GM23338 (cell line): ENCODE results near the gene ZNF512. TPM values are rescaled to one million over a fixed set of nuclear protein-coding genes. Genes with fewer than 3 reads are reported as not detected.
"Not testable (repeated sequence)": the region's sequence is repeated elsewhere in the genome, so short reads cannot be mapped to it uniquely, and the experiment has no call there.

Source experiments
- ATAC-seq: fragments of 200-7000 bp; cut with Tn5 transposase; 3 replicates; pipeline ENCODE4 v1.9.1; 2020
- DNase-seq: peaks from one replicate; pipeline ENCODE4 v3.0.0-alpha.2; 2015; ENCODE audit warnings: low spot score
- H2AFZ ChIP-seq: fragments of 200-600 bp; sonication (generic); 2 replicates; pipeline ENCODE4 v1.8.0; 2016; ENCODE audit warnings: antibody characterized with exemption, mild to moderate bottlenecking, moderate library complexity
- H3F3A ChIP-seq: fragments of 200-600 bp; sonication (generic); replicated peaks from 2 replicates; pipeline ENCODE4 v1.8.0; 2017; ENCODE audit warnings: antibody characterized with exemption, mixed run types, low read depth
- H3K27ac ChIP-seq: fragments of 200-600 bp; sonication (generic); 2 replicates; pipeline ENCODE4 v1.6.1; 2016; ENCODE audit warnings: low read depth
- H3K27me3 ChIP-seq: fragments of 200-600 bp; sonication (generic); 2 replicates; pipeline ENCODE4 v1.8.0; 2016; ENCODE audit warnings: mild to moderate bottlenecking, mixed run types, moderate library complexity; ENCODE audit not compliant: insufficient read depth
- H3K36me3 ChIP-seq: fragments of 200-600 bp; sonication (generic); 2 replicates; pipeline ENCODE4 v1.8.0; 2016; ENCODE audit warnings: mild to moderate bottlenecking; ENCODE audit not compliant: insufficient read depth
- H3K4me1 ChIP-seq: fragments of 200-600 bp; sonication (generic); 2 replicates; pipeline ENCODE4 v1.8.0; 2016; ENCODE audit warnings: mild to moderate bottlenecking, moderate library complexity; ENCODE audit not compliant: insufficient read depth
- H3K4me2 ChIP-seq: fragments of 200-600 bp; sonication (generic); 2 replicates; pipeline ENCODE4 v1.7.1; 2017; ENCODE audit warnings: mixed run types
- H3K4me3 ChIP-seq: fragments of 200-600 bp; sonication (generic); 2 replicates; pipeline ENCODE4 v1.6.1; 2016; ENCODE audit warnings: mixed run types
- H3K79me2 ChIP-seq: fragments of 200-600 bp; sonication (generic); replicated peaks from 2 replicates; pipeline ENCODE4 v1.8.0; 2017; ENCODE audit warnings: mild to moderate bottlenecking; ENCODE audit not compliant: insufficient read depth
- H3K9me2 ChIP-seq: fragments of 200-600 bp; sonication (generic); 2 replicates; pipeline ENCODE4 v1.8.0; 2017; ENCODE audit not compliant: insufficient read depth
- H4K20me1 ChIP-seq: fragments of 200-600 bp; sonication (generic); replicated peaks from 2 replicates; pipeline ENCODE4 v1.8.0; 2017; ENCODE audit warnings: mild to moderate bottlenecking; ENCODE audit not compliant: insufficient read depth
- H3K27ac Mint-ChIP-seq: 2 replicates; pipeline ENCODE4 v1.8.0; 2020; ENCODE audit warnings: inconsistent platforms, mild to moderate bottlenecking, moderate library complexity, mixed read lengths
- H3K27me3 Mint-ChIP-seq: 3 replicates; pipeline ENCODE4 v1.8.0; 2022; ENCODE audit warnings: low read depth, mild to moderate bottlenecking, moderate library complexity, mixed read lengths, inconsistent platforms; ENCODE audit not compliant: insufficient read depth, poor library complexity
- H3K36me3 Mint-ChIP-seq: 3 replicates; pipeline ENCODE4 v1.8.0; 2021; ENCODE audit warnings: low read depth, mild to moderate bottlenecking, inconsistent platforms, moderate library complexity, mixed read lengths
- H3K4me1 Mint-ChIP-seq: 3 replicates; pipeline ENCODE4 v1.8.0; 2020; ENCODE audit warnings: mild to moderate bottlenecking, inconsistent platforms, mixed read lengths
- H3K4me3 Mint-ChIP-seq: 3 replicates; pipeline ENCODE4 v1.8.0; 2021; ENCODE audit warnings: moderate library complexity, mild to moderate bottlenecking, inconsistent platforms, mixed read lengths
- H3K9me3 Mint-ChIP-seq: 3 replicates; pipeline ENCODE4 v1.8.0; 2020; ENCODE audit warnings: moderate library complexity, mild to moderate bottlenecking, inconsistent platforms, mixed read lengths
- CREB1 ChIP-seq: fragments of 250-450 bp; sonication (Bioruptor Pico); IDR thresholded peaks from 2 replicates; pipeline ENCODE4 v1.5.0; 2020; ENCODE audit warnings: low read depth, mild to moderate bottlenecking, moderate library complexity
- CTCF ChIP-seq, 2 experiments: fragments of 200-600 bp in 1 of 2; sonication (generic) in 1 of 2; conservative IDR thresholded peaks; 2 replicates each; pipeline versions ENCODE4 v1.5.1 to v1.6.1; 2016 to 2017; ENCODE audit warnings: antibody characterized with exemption in 2 of 2, low read depth in 2 of 2, mild to moderate bottlenecking in 2 of 2, moderate library complexity in 1 of 2
- ETS1 ChIP-seq: IDR thresholded peaks from 2 replicates; pipeline ENCODE4 v1.6.1; 2016; ENCODE audit warnings: antibody characterized with exemption
- EZH2phosphoT487 ChIP-seq: fragments of 200-600 bp; sonication (generic); IDR thresholded peaks from one replicate; pipeline ENCODE4 v1.8.1; 2018; ENCODE audit warnings: antibody characterized with exemption; ENCODE audit not compliant: unreplicated experiment
- NANOG ChIP-seq: IDR thresholded peaks from 2 replicates; pipeline ENCODE4 v1.6.1; 2016; ENCODE audit warnings: antibody characterized with exemption, borderline replicate concordance
- POLR2AphosphoS5 ChIP-seq: IDR thresholded peaks from 2 replicates; pipeline ENCODE4 v1.6.1; 2016; ENCODE audit warnings: antibody characterized with exemption, low read depth
- STAT1 ChIP-seq: IDR thresholded peaks from one replicate; pipeline ENCODE4 v1.6.1; 2016; ENCODE audit warnings: antibody characterized with exemption; ENCODE audit not compliant: unreplicated experiment
- ZNF114 ChIP-seq: fragments of 250-450 bp; sonication (Bioruptor Pico); IDR thresholded peaks from 2 replicates; pipeline ENCODE4 v1.5.0; 2020; ENCODE audit warnings: mild to moderate bottlenecking, moderate library complexity
- ZNF331 ChIP-seq: fragments of 250-450 bp; sonication (Bioruptor Pico); IDR thresholded peaks from 2 replicates; pipeline ENCODE4 v1.5.0; 2020; ENCODE audit warnings: low read depth, mild to moderate bottlenecking, moderate library complexity
- ZNF462 ChIP-seq: fragments of 250-450 bp; sonication (Bioruptor Pico); IDR thresholded peaks from 2 replicates; pipeline ENCODE4 v1.5.0; 2020; ENCODE audit warnings: mild to moderate bottlenecking, moderate library complexity
- polyA plus RNA-seq: library from polyadenylated mRNA; unstranded; fragments of >200 nt; fragmentation: Nextera tagmentation; extraction: Ambion mirVana; gene quantifications from 2 replicates; pipeline ENCODE4 v1.2.1, GENCODE V29; 2016
- total RNA-seq: library from RNA; depleted of rRNA; stranded (reverse); fragments of >200 nt; shearing (Covaris generic); gene quantifications from 2 replicates; pipeline ENCODE4 v1.2.3, GENCODE V29; 2014

The ZNF512 gene
- total and polyA plus RNA-seq, 2 experiments from 2014 or later, result 26.0 to 38.4 TPM

- no peak for TF ChIP-seq CTCF (conservative IDR thresholded peaks at IDR 0.05; ENCODE audit: low read depth in 2 of 2)
- TF ChIP-seq STAT1, result no peak
- no peak for TF ChIP-seq ETS1
- no peak for TF ChIP-seq ZNF114 (CRISPR knock-in tag)
- no peak for TF ChIP-seq NANOG
- no peak for TF ChIP-seq ZNF331 (CRISPR knock-in tag)
These were observed 31.3 kb upstream of the ZNF512 start (continued) for GRCh38 chr2:27551514-27551913.

- Mint-ChIP-seq H3K27ac (no peak overlapping the region), H3K36me3 (no peaks in the 10 kb centered on the region), H3K9me3 (peaks cover 6% of the 10 kb centered on the region; the same call in 2 of the 3 replicates), H3K4me1 (no peaks in the 10 kb centered on the region), H3K4me3 (no peak overlapping the region), H3K27me3 (peaks cover 2% of the 10 kb centered on the region)
- no peak overlapping the region for H3K27ac ChIP-seq
- no peaks in the 10 kb centered on the region for H3K79me2 ChIP-seq
- DNase-seq (no peak), ATAC-seq (no peak)
- TF ChIP-seq EZH2phosphoT487, result no peak
- TF ChIP-seq CREB1, result no peak
- no peak for TF ChIP-seq ETS1
- TF ChIP-seq ZNF462 (CRISPR knock-in tag), result no peak
- no peak for TF ChIP-seq POLR2AphosphoS5
- H4K20me1 ChIP-seq, result no peaks in the 10 kb centered on the region
- no peak overlapping the region for H3K4me2 ChIP-seq
- H3K36me3 ChIP-seq, result no peaks in the 10 kb centered on the region
- H3K4me3 ChIP-seq, result no peak overlapping the region
- no peaks in the 10 kb centered on the region for H3K9me2 ChIP-seq
- H3K4me1 ChIP-seq, result no peaks in the 10 kb centered on the region
- no peaks in the 10 kb centered on the region for H3F3A ChIP-seq
- H3K27me3 ChIP-seq, result 0 out of 2 replicates have a peak, but pooled peaks cover 3% of the 10 kb centered on the region
- no peak overlapping the region for H2AFZ ChIP-seq
These were observed 29.9 kb upstream of the ZNF512 start for GRCh38 chr2:27552941-27553340.

GRCh38 chr2:27554451-27554850 lies 28.4 kb upstream of the ZNF512 start:
- H3K36me3 Mint-ChIP-seq, H4K20me1 ChIP-seq, DNase-seq, H3K27ac ChIP-seq, H3K36me3 ChIP-seq, H2AFZ ChIP-seq, H3K4me3 ChIP-seq, ATAC-seq, H3K4me2 ChIP-seq, H3K79me2 ChIP-seq, H3F3A ChIP-seq, H3K27ac Mint-ChIP-seq, H3K27me3 ChIP-seq, H3K4me1 Mint-ChIP-seq, H3K27me3 Mint-ChIP-seq, H3K9me2 ChIP-seq, H3K4me3 Mint-ChIP-seq, H3K4me1 ChIP-seq: not testable (repeated sequence)
- H3K9me3 Mint-ChIP-seq, result peaks cover 13% of the 10 kb centered on the region
